Measurements from ENCODE around the gene TBX15. TPM values are rescaled to one million over a fixed set of nuclear protein-coding genes. Genes with fewer than 3 reads are reported as not detected.

Gene TBX15
- total RNA-seq, 6 experiments from 2014 or later: 0.29 to 56.5 (median 16.5) TPM

GRCh38 chr1:119010201-119010600, 22.1 kb upstream of the TBX15 start:
- 23% methylated on average over 1 of the region's 1 CpG for WGBS (ENCODE audit: insufficient coverage, low coverage, low lambda C conversion rate, missing lambda C conversion rate)
- H3K27me3 ChIP-seq: peaks cover 8 to 31% of the 10 kb centered on the region in 2 donors
- intact Hi-C loops (cut with DNase I): no loop called here
- no peak for DNase-seq
- H3K4me3 ChIP-seq: no peak overlapping the region
- no peaks in the 10 kb centered on the region for H3K36me3 ChIP-seq
- H3K9me3 ChIP-seq: no peaks in the 10 kb centered on the region
- H3K4me1 ChIP-seq: peaks cover 0 to 19% (median 2%) of the 10 kb centered on the region in 4 donors
- ATAC-seq: no peak
- H3K27ac ChIP-seq: no peak overlapping the region
- no peak for TF ChIP-seq POLR2A (IDR thresholded peaks at IDR 0.05)
- TF ChIP-seq, protein P1, sequence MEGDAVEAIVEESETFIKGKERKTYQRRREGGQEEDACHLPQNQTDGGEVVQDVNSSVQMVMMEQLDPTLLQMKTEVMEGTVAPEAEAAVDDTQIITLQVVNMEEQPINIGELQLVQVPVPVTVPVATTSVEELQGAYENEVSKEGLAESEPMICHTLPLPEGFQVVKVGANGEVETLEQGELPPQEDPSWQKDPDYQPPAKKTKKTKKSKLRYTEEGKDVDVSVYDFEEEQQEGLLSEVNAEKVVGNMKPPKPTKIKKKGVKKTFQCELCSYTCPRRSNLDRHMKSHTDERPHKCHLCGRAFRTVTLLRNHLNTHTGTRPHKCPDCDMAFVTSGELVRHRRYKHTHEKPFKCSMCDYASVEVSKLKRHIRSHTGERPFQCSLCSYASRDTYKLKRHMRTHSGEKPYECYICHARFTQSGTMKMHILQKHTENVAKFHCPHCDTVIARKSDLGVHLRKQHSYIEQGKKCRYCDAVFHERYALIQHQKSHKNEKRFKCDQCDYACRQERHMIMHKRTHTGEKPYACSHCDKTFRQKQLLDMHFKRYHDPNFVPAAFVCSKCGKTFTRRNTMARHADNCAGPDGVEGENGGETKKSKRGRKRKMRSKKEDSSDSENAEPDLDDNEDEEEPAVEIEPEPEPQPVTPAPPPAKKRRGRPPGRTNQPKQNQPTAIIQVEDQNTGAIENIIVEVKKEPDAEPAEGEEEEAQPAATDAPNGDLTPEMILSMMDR (IDR thresholded peaks at IDR 0.05): no peak

GRCh38 chr1:119009312-119009655, 21.1 kb upstream of the TBX15 start:
- TF ChIP-seq, protein P1 (IDR thresholded peaks at IDR 0.05): no peak
- no peak for TF ChIP-seq POLR2A (IDR thresholded peaks at IDR 0.05)
- peaks cover 0 to 19% (median 2%) of the 10 kb centered on the region in 4 donors for H3K4me1 ChIP-seq
- WGBS (ENCODE audit: insufficient coverage, low coverage, low lambda C conversion rate, missing lambda C conversion rate): 3% methylated on average over 2 of the region's 2 CpGs
- H3K36me3 ChIP-seq: no peaks in the 10 kb centered on the region
- no peaks in the 10 kb centered on the region for H3K9me3 ChIP-seq
- H3K27me3 ChIP-seq: peaks cover 8 to 35% of the 10 kb centered on the region in 2 donors
- H3K4me3 ChIP-seq: no peak overlapping the region
- intact Hi-C loops (cut with DNase I): no loop called here
- DNase-seq (no peak), ATAC-seq (no peak)
- no peak overlapping the region for H3K27ac ChIP-seq

DNA sequence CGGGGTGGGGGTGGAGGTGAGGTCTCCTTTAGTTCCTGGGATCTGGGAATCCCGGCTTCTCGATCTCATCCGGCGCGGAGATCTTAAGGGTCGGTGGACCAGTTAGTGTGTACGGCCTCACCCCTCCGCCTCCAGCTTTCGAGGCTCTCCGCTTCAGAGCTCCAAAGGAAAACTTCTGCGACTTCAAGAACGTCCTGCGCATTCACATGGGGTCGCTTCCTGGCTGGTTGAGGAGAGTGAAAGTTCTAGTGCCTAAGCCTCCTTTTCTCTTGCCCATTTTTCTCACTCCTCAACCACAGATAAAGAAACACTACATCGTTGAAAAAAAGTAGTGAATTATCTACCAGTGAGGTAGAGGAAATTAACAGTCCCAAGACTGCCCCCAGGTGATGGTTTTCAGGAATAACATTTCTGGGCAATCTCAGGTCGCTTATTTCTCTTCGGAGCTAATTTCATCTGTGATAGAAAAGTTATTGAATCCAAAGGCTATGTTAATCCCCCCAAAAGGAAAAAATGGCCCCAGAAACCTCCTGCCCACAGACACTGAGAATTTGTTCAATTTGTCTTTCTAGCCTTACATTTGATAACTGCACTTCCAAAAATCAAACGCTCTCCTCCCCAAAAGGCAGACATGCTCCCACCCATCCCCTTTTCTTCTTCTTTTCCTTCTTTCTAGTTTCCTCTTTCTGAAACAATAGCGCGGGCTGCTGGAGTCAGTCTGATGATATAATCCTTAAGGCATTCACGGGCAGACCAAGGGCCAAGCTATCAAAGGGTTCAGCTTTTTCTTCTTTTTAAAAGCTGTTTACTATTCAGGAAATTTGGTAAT, 20.6 kb upstream of the TBX15 start:
- TF ChIP-seq, protein P1 (IDR thresholded peaks at IDR 0.05): peak; percentile 51 to 80 (median 68)
- TF ChIP-seq POLR2A (IDR thresholded peaks at IDR 0.05): no peak
- H3K9me3 ChIP-seq: no peaks in the 10 kb centered on the region
- peak overlapping the region; percentile 15 to 42 (median 38) for H3K4me3 ChIP-seq
- H3K27ac ChIP-seq: no peak overlapping the region
- intact Hi-C loops (cut with DNase I): no loop called here
- H3K27me3 ChIP-seq: peaks cover 8 to 35% of the 10 kb centered on the region in 2 donors
- WGBS (ENCODE audit: insufficient coverage, low coverage, low lambda C conversion rate, missing lambda C conversion rate): 3% methylated on average over 12 of the region's 22 CpGs
- no peak for DNase-seq
- no peaks in the 10 kb centered on the region for H3K36me3 ChIP-seq
- peaks cover 0 to 19% (median 2%) of the 10 kb centered on the region in 4 donors for H3K4me1 ChIP-seq
- peak; percentile 83 for ATAC-seq

GRCh38 chr1:119007670-119008482, 19.7 kb upstream of the TBX15 start:
- H3K4me3 ChIP-seq: peak overlapping the region; percentile 15 to 42 (median 38)
- peaks cover 0 to 19% (median 2%) of the 10 kb centered on the region in 4 donors for H3K4me1 ChIP-seq
- no peaks in the 10 kb centered on the region for H3K36me3 ChIP-seq
- TF ChIP-seq, protein P1 (IDR thresholded peaks at IDR 0.05): no peak
- TF ChIP-seq POLR2A (IDR thresholded peaks at IDR 0.05): no peak
- H3K27ac ChIP-seq: no peak overlapping the region
- no peaks in the 10 kb centered on the region for H3K9me3 ChIP-seq
- ATAC-seq (peak; percentile 52 to 64 (median 57)), DNase-seq (no peak)
- H3K27me3 ChIP-seq: peaks cover 12 to 35% of the 10 kb centered on the region in 2 donors
- intact Hi-C loops (cut with DNase I): no loop called here
- 8% methylated on average over 6 of the region's 61 CpGs for WGBS (ENCODE audit: insufficient coverage, low coverage, low lambda C conversion rate, missing lambda C conversion rate)
